ENCODE results near the gene FABP6. TPM values are rescaled to one million over a fixed set of nuclear protein-coding genes. Genes with fewer than 3 reads are reported as not detected.
A peak's percentile ranks its signal among the peaks of the same experiment; 100 is the strongest.

Gene FABP6
- total RNA-seq, 5 donors from 2014 or later (not counting 1 experiment from before 2014, with no cell fraction given): not detected

DNA sequence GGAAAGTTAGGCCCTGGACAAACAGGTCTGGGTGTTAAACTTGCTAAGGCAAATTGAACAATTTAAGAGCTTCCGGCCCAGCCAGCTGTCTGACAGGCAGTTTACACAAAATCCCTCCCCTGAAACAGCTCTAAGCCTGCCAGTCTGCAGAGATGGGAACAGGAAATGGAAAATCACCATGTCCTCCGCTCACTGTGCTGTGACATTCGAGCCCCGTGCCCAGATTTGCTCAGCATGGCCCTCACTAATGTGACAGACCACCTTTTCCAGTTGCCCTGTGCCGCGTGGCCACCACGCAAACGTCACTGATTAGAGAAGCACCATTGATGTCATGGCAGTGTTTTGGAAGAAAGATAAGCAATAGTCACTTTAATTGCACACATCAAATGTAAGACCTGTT, 42.1 kb downstream of the FABP6 start:
- ChIA-PET POLR2A (no interaction called here), CTCF (no interaction called here)
- Histone ChIP-seq H3K36me3 (ENCODE audit: control insufficient read depth in 2 of 2, extremely low read depth in 1 of 2, insufficient read depth in 1 of 2, low read length in 1 of 2) (no peaks in the 10 kb centered on the region), H3K27me3 (replicated peaks in 1 of 2; ENCODE audit: control insufficient read depth in 2 of 2, extremely low read depth in 1 of 2, insufficient read depth in 2 of 2, low read length in 1 of 2) (peaks cover 0 to 10% of the 10 kb centered on the region in 2 experiments), H3K9me3 (no peaks in the 10 kb centered on the region), H3K27ac (ENCODE audit: low read length) (no peak overlapping the region), H3K4me1 (ENCODE audit: control insufficient read depth in 1 of 2, extremely low read depth in 1 of 2, insufficient read depth in 2 of 2, low read length in 2 of 2) (peaks cover 0 to 3% of the 10 kb centered on the region in 2 experiments), H3K4me3 (ENCODE audit: control insufficient read depth in 1 of 2, extremely low read depth in 1 of 2, low read length in 1 of 2) (no peak overlapping the region)
- WGBS (ENCODE audit: insufficient coverage): 41% methylated on average over 6 of the region's 8 CpGs
- Mint-ChIP-seq H3K4me3 (peak overlapping the region in 1 of 3 donors; percentile 33), H3K36me3 (no peaks in the 10 kb centered on the region), H3K27ac (no peak overlapping the region), H3K27me3 (peaks cover 0 to 4% of the 10 kb centered on the region in 2 donors), H3K4me1 (peaks cover 4 to 5% (median 4%) of the 10 kb centered on the region in 3 donors), H3K9me3 (no peaks in the 10 kb centered on the region)
- ATAC-seq (replicated peaks in 1 of 4) (peak in 1 of 4 experiments; percentile 34), DNase-seq (peak in 1 of 35 experiments; percentile 8)

DNA sequence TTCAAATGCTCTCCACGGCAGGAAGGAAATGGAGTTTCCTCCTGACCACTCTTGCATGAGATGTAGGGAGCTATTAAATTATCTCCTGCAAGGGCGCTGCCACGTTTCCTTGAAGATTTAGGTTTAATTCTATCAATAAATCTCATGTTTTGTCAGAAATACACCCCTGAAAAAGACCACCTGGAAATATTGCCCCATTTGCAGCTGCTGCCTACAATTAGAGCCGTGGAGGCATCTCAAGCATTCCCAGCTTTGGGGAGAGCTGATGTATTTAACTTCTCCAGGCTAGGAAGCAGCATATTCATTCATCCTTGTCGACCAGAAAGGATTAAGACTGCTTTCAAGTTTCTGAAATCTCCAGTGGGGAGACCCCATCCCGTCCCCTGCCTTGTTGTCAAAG, 42.5 kb downstream of the FABP6 start:
- Mint-ChIP-seq H3K27ac (no peak overlapping the region), H3K9me3 (no peaks in the 10 kb centered on the region), H3K36me3 (no peaks in the 10 kb centered on the region), H3K4me3 (peak overlapping the region in 1 of 3 donors; percentile 33), H3K27me3 (peaks cover 0 to 4% of the 10 kb centered on the region in 2 donors), H3K4me1 (peaks cover 4 to 5% (median 4%) of the 10 kb centered on the region in 3 donors)
- Histone ChIP-seq H3K9me3 (no peaks in the 10 kb centered on the region), H3K4me3 (ENCODE audit: control insufficient read depth in 1 of 2, extremely low read depth in 1 of 2, low read length in 1 of 2) (no peak overlapping the region), H3K27ac (ENCODE audit: low read length) (no peak overlapping the region), H3K4me1 (ENCODE audit: control insufficient read depth in 1 of 2, extremely low read depth in 1 of 2, insufficient read depth in 2 of 2, low read length in 2 of 2) (peaks cover 0 to 3% of the 10 kb centered on the region in 2 experiments), H3K27me3 (replicated peaks in 1 of 2; ENCODE audit: control insufficient read depth in 2 of 2, extremely low read depth in 1 of 2, insufficient read depth in 2 of 2, low read length in 1 of 2) (peaks cover 0 to 9% of the 10 kb centered on the region in 2 experiments), H3K36me3 (ENCODE audit: control insufficient read depth in 2 of 2, extremely low read depth in 1 of 2, insufficient read depth in 1 of 2, low read length in 1 of 2) (no peaks in the 10 kb centered on the region)
- 51% methylated on average over 3 of the region's 6 CpGs for WGBS (ENCODE audit: insufficient coverage)
- ChIA-PET CTCF (no interaction called here), POLR2A (no interaction called here)
- DNase-seq (no peak), ATAC-seq (replicated peaks in 1 of 4) (no peak)

DNA sequence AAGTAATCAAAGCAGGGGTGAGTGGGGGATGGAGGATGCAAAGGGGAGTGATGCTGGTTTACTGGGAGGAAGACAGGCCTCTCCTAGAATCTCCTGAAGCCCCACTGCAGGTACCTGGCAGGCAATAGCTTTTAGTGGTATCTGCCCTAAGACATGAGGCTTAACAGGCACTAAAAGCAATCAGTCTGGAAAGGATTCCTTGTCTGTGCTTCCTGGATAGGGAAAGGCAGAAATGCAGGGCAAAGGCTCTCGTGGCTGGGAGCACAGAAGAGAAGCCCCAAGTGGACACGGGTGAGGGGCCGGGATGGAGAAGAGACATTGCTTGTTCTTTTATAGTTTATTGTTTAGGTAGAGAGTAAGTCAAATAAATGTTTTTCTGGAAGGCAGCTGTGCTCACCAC, 43.0 kb downstream of the FABP6 start:
- H3K27ac Mint-ChIP-seq: no peak overlapping the region
- no peak overlapping the region for H3K4me3 Mint-ChIP-seq
- DNase-seq (no peak), ATAC-seq (replicated peaks in 1 of 4) (no peak)
- H3K27me3 ChIP-seq (replicated peaks in 1 of 2; ENCODE audit: control insufficient read depth in 2 of 2, extremely low read depth in 1 of 2, insufficient read depth in 2 of 2, low read length in 1 of 2): peaks cover 0 to 11% of the 10 kb centered on the region in 2 experiments
- peaks cover 0 to 4% of the 10 kb centered on the region in 2 donors for H3K27me3 Mint-ChIP-seq
- no peaks in the 10 kb centered on the region for H3K9me3 Mint-ChIP-seq
- no CpG with 5 or more reads among the region's 3 CpGs for WGBS (ENCODE audit: insufficient coverage)
- CTCF ChIA-PET: no interaction called here
- POLR2A ChIA-PET: no interaction called here
- H3K4me3 ChIP-seq (ENCODE audit: control insufficient read depth in 1 of 2, extremely low read depth in 1 of 2, low read length in 1 of 2): no peak overlapping the region
- no peaks in the 10 kb centered on the region for H3K9me3 ChIP-seq
- no peaks in the 10 kb centered on the region for H3K36me3 Mint-ChIP-seq
- no peaks in the 10 kb centered on the region for H3K36me3 ChIP-seq (ENCODE audit: control insufficient read depth in 2 of 2, extremely low read depth in 1 of 2, insufficient read depth in 1 of 2, low read length in 1 of 2)
- H3K27ac ChIP-seq (ENCODE audit: low read length): no peak overlapping the region
- peaks cover 4 to 5% (median 4%) of the 10 kb centered on the region in 3 donors for H3K4me1 Mint-ChIP-seq
- H3K4me1 ChIP-seq (ENCODE audit: control insufficient read depth in 1 of 2, extremely low read depth in 1 of 2, insufficient read depth in 2 of 2, low read length in 2 of 2): peaks cover 0 to 3% of the 10 kb centered on the region in 2 experiments

DNA sequence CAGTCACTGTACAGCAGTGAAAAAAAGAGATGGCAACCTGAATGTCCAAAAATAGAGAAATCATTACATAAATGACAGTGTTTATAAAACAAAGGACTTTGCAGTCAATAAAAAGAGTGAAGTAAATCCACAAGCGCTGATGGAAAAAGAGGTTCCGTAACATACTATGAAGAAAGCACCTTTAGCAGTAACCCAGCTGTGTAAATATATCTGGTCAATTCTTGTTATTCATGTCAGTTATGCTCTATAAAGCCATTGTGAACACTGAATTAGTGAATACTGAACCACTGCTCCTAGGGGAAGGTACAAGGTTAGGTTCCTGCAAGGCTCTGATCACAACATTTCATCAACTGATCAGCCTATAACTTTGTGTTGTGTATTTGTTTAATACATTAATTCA, 43.6 kb downstream of the FABP6 start:
- peaks cover 4 to 5% (median 4%) of the 10 kb centered on the region in 3 donors for H3K4me1 Mint-ChIP-seq
- ChIA-PET POLR2A (no interaction called here), CTCF (interaction anchor here in 1 of 2 donors (0.6 kb wide), 2 partner anchors 9 to 15 kb away, joined by 3 to 4 read pairs; no protein-coding TSS in a partner anchor)
- H3K4me1 ChIP-seq (ENCODE audit: control insufficient read depth in 1 of 2, extremely low read depth in 1 of 2, insufficient read depth in 2 of 2, low read length in 2 of 2): peaks cover 0 to 3% of the 10 kb centered on the region in 2 experiments
- H3K4me3 ChIP-seq (ENCODE audit: control insufficient read depth in 1 of 2, extremely low read depth in 1 of 2, low read length in 1 of 2): no peak overlapping the region
- peaks cover 0 to 4% of the 10 kb centered on the region in 2 donors for H3K27me3 Mint-ChIP-seq
- WGBS (ENCODE audit: insufficient coverage): no CpG with 5 or more reads among the region's 2 CpGs
- H3K27ac ChIP-seq (ENCODE audit: low read length): no peak overlapping the region
- no peak for ATAC-seq (replicated peaks in 1 of 4)
- H3K4me3 Mint-ChIP-seq: no peak overlapping the region
- H3K9me3 ChIP-seq: no peaks in the 10 kb centered on the region
- H3K27ac Mint-ChIP-seq: no peak overlapping the region
- peaks cover 0 to 11% of the 10 kb centered on the region in 2 experiments for H3K27me3 ChIP-seq (replicated peaks in 1 of 2; ENCODE audit: control insufficient read depth in 2 of 2, extremely low read depth in 1 of 2, insufficient read depth in 2 of 2, low read length in 1 of 2)
- no peaks in the 10 kb centered on the region for H3K36me3 ChIP-seq (ENCODE audit: control insufficient read depth in 2 of 2, extremely low read depth in 1 of 2, insufficient read depth in 1 of 2, low read length in 1 of 2)
- DNase-seq: no peak
- no peaks in the 10 kb centered on the region for H3K36me3 Mint-ChIP-seq
- H3K9me3 Mint-ChIP-seq: no peaks in the 10 kb centered on the region

DNA sequence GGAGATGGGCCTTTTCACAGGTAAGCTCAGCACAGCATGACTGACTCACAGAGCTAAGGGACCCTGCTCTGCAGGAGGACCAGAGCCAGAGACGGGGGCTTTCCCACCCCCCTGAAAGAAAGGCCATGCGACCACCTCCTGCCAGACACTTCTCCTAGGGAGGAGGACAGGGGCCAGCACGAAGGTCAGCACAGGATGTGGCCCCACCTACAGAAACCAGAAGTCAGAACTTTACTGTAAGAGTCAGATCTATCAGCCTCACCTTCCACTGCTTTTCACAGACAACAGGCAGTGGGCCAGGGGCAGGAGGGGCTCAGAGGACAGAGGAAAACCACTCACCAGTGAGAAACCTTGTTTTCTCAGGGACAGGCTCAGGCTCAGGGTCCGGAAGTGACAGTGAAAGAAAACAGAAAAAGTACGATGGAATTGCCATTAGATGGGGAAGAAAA, 45.2 kb downstream of the FABP6 start:
- H3K4me1 ChIP-seq (ENCODE audit: control insufficient read depth in 1 of 2, extremely low read depth in 1 of 2, insufficient read depth in 2 of 2, low read length in 2 of 2): peaks cover 0 to 3% of the 10 kb centered on the region in 2 experiments
- H3K4me3 ChIP-seq (ENCODE audit: control insufficient read depth in 1 of 2, extremely low read depth in 1 of 2, low read length in 1 of 2): no peak overlapping the region
- H3K9me3 ChIP-seq: no peaks in the 10 kb centered on the region
- no peaks in the 10 kb centered on the region for H3K36me3 Mint-ChIP-seq
- H3K4me1 Mint-ChIP-seq: peaks cover 4 to 5% (median 4%) of the 10 kb centered on the region in 3 donors
- no peak for DNase-seq
- H3K36me3 ChIP-seq (ENCODE audit: control insufficient read depth in 2 of 2, extremely low read depth in 1 of 2, insufficient read depth in 1 of 2, low read length in 1 of 2): peaks cover 0 to 3% of the 10 kb centered on the region in 2 donors
- no peak overlapping the region for H3K27ac ChIP-seq (ENCODE audit: low read length)
- no peak overlapping the region for H3K4me3 Mint-ChIP-seq
- peaks cover 0 to 2% of the 10 kb centered on the region in 2 donors for H3K27me3 Mint-ChIP-seq
- H3K27me3 ChIP-seq (replicated peaks in 1 of 2; ENCODE audit: control insufficient read depth in 2 of 2, extremely low read depth in 1 of 2, insufficient read depth in 2 of 2, low read length in 1 of 2): peaks cover 0 to 11% of the 10 kb centered on the region in 2 experiments
- H3K9me3 Mint-ChIP-seq: no peaks in the 10 kb centered on the region
- POLR2A ChIA-PET: no interaction called here
- no peak overlapping the region for H3K27ac Mint-ChIP-seq
- ATAC-seq (replicated peaks in 1 of 4): no peak
- CTCF ChIA-PET: no interaction called here
- 76% methylated on average over 4 of the region's 5 CpGs for WGBS (ENCODE audit: insufficient coverage)

DNA sequence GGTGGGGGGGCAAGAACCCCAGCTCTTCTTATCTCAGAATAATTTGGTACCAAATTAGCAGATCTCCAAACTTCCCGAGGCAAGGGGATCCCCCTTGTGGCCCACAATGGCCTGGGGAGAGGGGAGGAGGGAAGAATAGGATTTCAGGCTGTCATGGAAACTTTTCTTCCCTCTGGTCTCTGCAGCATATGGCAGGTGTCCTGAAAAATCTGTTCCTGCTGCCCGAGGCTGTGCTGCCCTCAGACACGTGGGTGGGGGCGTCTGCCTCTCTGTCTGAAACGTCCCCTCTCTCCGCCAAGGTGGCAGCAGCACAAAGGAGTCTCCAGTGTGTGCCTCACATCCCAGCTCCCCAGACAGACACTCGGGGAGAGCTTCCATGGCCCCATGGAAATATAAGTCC, 49.0 kb downstream of the FABP6 start:
- Histone ChIP-seq H3K27ac (ENCODE audit: low read length) (no peak overlapping the region), H3K4me3 (ENCODE audit: control insufficient read depth in 1 of 2, extremely low read depth in 1 of 2, low read length in 1 of 2) (no peak overlapping the region), H3K4me1 (ENCODE audit: control insufficient read depth in 1 of 2, extremely low read depth in 1 of 2, insufficient read depth in 2 of 2, low read length in 2 of 2) (no peaks in the 10 kb centered on the region), H3K27me3 (replicated peaks in 1 of 2; ENCODE audit: control insufficient read depth in 2 of 2, extremely low read depth in 1 of 2, insufficient read depth in 2 of 2, low read length in 1 of 2) (peaks cover 0 to 10% of the 10 kb centered on the region in 2 experiments), H3K9me3 (no peaks in the 10 kb centered on the region), H3K36me3 (ENCODE audit: control insufficient read depth in 2 of 2, extremely low read depth in 1 of 2, insufficient read depth in 1 of 2, low read length in 1 of 2) (peaks cover 0 to 3% of the 10 kb centered on the region in 2 donors)
- ChIA-PET POLR2A (no interaction called here), CTCF (no interaction called here)
- H3K9me3 Mint-ChIP-seq: no peaks in the 10 kb centered on the region
- no peaks in the 10 kb centered on the region for H3K4me1 Mint-ChIP-seq
- no peaks in the 10 kb centered on the region for H3K27me3 Mint-ChIP-seq
- DNase-seq (no peak), ATAC-seq (replicated peaks in 1 of 4) (no peak)
- no peak overlapping the region for H3K4me3 Mint-ChIP-seq
- no peak overlapping the region for H3K27ac Mint-ChIP-seq
- 67% methylated on average over 6 of the region's 7 CpGs for WGBS (ENCODE audit: insufficient coverage)
- no peaks in the 10 kb centered on the region for H3K36me3 Mint-ChIP-seq

Measured in T-cell (primary cell).